Rectal smooth muscle tissue (tissue), 1 donor: Measurements from ENCODE around the gene PRR11.
"Not testable (repeated sequence)": the region's sequence is repeated elsewhere in the genome, so short reads cannot be mapped to it uniquely, and the experiment has no call there.

Experiments
- H3K27ac ChIP-seq: one replicate; pipeline ENCODE4 v1.7.0; 2013; ENCODE audit warnings: low read depth, low read length, inconsistent platforms
- H3K27me3 ChIP-seq: one replicate; pipeline ENCODE4 v1.7.0; 2013; ENCODE audit warnings: low read length; ENCODE audit not compliant: control insufficient read depth, insufficient read depth
- H3K36me3 ChIP-seq: one replicate; pipeline ENCODE4 v1.7.0; 2013; ENCODE audit warnings: low read length; ENCODE audit not compliant: control insufficient read depth, insufficient read depth
- H3K4me1 ChIP-seq: one replicate; pipeline ENCODE4 v1.7.0; 2013; ENCODE audit warnings: low read length; ENCODE audit not compliant: control insufficient read depth, insufficient read depth
- H3K4me3 ChIP-seq: one replicate; pipeline ENCODE4 v1.7.0; 2013; ENCODE audit warnings: low read length
- H3K9ac ChIP-seq: one replicate; pipeline ENCODE4 v1.7.0; 2013; ENCODE audit warnings: low read length

The PRR11 gene

DNA sequence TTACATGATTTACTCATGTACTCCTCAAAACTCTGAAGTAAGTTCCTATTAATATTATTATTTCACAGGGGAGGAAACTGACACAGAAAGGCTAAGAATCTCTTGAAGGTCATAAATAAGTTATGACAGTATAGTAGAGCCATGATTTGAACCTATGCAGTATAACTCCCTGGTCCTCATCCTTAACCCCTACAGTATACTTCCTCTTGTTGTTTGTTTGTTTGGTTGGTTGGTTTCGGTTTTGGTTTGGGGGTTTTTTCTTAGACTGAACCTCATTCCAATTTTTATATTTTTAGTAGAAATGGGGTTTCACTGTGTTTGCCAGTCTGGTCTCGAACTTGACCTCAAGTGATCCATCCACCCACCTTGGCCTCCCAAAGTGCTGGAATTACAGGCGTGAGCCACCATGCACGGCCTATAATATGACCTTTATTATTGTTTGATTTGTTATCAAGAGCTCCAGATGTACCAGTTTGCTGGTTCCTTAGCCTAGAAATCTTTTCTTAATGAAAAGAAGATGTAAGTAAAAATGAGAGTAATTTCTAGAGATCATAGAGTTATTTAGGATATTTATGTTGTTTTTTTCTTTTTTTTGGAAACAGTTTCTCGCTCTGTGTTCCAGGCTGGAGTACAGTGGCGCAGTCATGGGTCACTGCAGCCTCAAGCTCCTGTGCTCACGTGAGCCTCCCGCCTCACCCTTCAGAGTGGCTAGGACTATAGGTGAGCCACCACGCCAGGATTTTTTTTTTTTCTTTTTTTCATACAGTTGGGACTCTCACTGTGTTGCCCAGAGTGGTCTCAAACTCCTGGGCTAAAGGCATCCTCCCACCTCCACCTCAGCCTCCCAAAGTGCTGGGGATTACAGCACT lies 4.8 kb downstream of the PRR11 start:
- no peaks in the 10 kb centered on the region for H3K27me3 ChIP-seq
- H3K27ac ChIP-seq: no peak overlapping the region
- H3K4me1 ChIP-seq: peaks cover 4% of the 10 kb centered on the region
- no peak overlapping the region for H3K4me3 ChIP-seq
- no peaks in the 10 kb centered on the region for H3K36me3 ChIP-seq
- no peak overlapping the region for H3K9ac ChIP-seq

DNA sequence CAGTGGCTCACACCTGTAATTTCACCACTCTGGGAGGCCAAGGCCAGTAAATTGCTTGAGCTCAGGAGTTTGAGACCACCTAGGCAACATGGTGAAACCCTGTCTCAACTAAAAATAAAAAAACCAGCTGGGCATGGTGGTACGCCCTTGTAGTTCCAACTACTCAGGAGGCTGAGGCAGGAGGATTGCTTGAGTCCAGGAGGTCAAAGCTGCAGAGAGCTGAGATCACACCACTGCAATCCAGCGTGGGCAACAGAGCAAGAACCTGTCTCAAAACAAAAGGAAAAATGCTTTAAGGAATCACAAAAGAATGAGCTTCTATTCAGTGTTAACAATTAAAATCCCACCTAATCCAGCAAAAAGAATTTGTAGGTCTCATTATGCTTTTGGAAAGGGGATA lies 5.9 kb downstream of the PRR11 start:
- no peaks in the 10 kb centered on the region for H3K27me3 ChIP-seq

DNA sequence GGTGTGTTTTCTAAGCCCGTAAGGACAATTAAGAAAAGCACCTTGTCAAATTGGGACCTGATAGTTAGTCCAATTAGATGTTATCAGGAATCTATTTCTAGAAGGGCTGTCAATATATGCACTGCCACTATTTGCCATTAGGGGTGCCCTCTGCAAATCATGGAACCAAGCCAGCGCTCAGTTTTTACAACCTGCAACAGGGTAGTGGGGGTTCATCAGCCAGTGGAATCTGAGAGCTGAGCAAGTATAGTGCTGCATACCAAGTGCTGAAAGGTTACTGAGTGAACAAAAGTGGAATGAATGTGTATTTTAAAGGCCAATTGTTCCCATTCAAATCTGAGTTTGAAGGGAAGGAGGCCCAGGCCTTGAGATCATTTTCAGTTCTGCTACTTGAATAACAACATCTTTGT lies 10.4 kb downstream of the PRR11 start:
- Histone ChIP-seq H3K36me3 (no peaks in the 10 kb centered on the region), H3K4me3 (no peak overlapping the region), H3K27me3 (no peaks in the 10 kb centered on the region), H3K27ac (no peak overlapping the region), H3K4me1 (no peaks in the 10 kb centered on the region), H3K9ac (no peak overlapping the region)

More for the DNA sequence above, 5.9 kb downstream of the PRR11 start:
- no peaks in the 10 kb centered on the region for H3K4me1 ChIP-seq
- no peaks in the 10 kb centered on the region for H3K36me3 ChIP-seq
- no peak overlapping the region for H3K4me3 ChIP-seq
- H3K27ac ChIP-seq: no peak overlapping the region
- H3K9ac ChIP-seq: no peak overlapping the region

DNA sequence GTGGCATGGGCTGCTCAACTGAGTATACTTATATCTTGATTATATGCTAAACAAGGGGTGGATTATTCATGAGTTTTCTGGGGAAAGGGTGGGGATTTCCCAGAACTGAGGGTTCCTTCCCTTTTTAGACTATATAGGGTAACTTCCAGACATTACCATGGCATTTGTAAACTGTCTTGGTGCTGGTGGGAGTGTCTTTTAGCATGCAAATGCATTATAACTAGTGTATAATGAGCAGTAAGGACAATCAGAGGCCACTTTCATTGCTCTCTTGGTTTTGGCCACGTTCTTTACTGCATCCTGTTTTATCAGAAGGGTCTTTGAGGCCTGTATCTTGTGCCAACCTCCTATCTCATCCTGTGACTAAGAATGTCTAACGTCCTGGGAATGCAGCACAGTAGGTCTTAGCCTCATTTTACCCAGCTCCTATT lies 12.0 kb downstream of the PRR11 start:
- Histone ChIP-seq H3K4me1 (no peaks in the 10 kb centered on the region), H3K9ac (no peak overlapping the region), H3K27ac (no peak overlapping the region), H3K27me3 (no peaks in the 10 kb centered on the region), H3K36me3 (no peaks in the 10 kb centered on the region), H3K4me3 (no peak overlapping the region)

DNA sequence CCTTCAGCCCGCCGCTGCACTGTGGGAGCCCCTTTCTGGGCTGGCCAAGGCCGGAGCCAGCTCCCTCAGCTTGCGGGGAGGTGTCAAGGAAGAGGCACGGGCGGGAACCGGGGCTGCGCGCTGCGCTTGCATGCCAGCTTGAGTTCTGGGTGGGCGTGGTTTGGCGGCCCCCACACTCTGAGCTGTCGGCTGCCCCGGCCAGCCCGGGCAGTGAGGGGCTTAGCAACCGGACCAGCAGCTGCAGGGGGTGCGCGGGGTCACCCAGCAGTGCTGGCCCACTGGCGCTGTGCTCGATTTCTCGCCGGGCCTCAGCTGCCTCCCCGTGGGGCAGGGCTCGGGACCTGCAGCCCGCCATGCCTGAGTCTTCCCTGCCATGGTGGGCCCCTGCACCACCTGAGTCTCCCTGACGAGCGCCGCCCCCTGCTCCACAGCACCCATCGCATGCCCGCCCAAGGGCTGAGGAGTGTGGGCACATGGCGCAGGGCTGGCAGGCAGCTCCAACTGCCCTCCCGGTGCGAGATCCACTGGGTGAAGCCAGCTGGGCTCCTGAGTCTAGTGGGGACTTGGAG lies 17.0 kb downstream of the PRR11 start:
- H3K27ac ChIP-seq: no peak overlapping the region
- no peak overlapping the region for H3K4me3 ChIP-seq
- H3K4me1 ChIP-seq: no peaks in the 10 kb centered on the region
- H3K36me3 ChIP-seq: no peaks in the 10 kb centered on the region
- no peaks in the 10 kb centered on the region for H3K27me3 ChIP-seq
- no peak overlapping the region for H3K9ac ChIP-seq

DNA sequence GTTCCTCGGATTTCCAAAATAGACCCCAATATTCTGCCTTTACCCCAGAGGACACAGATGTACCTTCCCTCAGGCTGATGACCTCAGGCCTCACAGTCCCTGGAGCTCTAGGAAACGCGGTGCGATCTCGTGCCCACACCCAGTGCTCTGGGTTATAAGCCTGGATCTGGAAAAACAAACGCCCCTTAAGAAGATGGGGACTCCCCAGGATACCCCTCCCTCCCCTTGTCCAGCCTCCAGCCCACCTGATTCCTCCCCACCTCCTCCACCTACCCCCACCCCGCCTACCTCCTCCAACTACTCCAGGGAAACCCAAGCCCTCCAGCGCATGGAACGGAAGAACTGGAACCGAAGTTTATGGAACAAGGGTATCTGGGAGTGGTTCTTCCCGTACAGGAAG lies 19.1 kb downstream of the PRR11 start:
- H3K9ac ChIP-seq: no peak overlapping the region
- H3K36me3 ChIP-seq: no peaks in the 10 kb centered on the region
- H3K4me3 ChIP-seq: no peak overlapping the region
- H3K27ac ChIP-seq: no peak overlapping the region
- no peaks in the 10 kb centered on the region for H3K27me3 ChIP-seq
- H3K4me1 ChIP-seq: no peaks in the 10 kb centered on the region

DNA sequence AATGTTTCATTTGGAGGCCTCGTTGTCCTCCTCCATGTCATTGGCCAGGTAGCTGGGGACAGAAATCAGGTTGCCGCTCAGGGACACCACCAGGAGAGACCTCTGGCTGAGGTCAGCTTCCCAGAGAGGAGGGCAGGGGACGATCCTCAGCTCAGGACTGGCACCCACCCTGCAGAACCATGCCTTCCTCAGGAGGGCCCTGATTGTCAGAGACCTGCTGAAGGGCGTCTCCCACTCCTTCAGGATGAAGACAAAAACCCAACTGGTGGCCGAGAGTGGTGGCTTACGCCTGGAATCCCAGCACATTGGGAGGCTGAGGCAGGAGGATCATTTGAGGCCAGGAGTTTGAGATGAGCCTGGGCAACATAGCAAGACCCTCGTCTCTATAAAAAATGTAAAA lies 19.5 kb downstream of the PRR11 start:
- Histone ChIP-seq H3K9ac (no peak overlapping the region), H3K4me1 (no peaks in the 10 kb centered on the region), H3K36me3 (no peaks in the 10 kb centered on the region), H3K27ac (no peak overlapping the region), H3K4me3 (no peak overlapping the region), H3K27me3 (no peaks in the 10 kb centered on the region)

DNA sequence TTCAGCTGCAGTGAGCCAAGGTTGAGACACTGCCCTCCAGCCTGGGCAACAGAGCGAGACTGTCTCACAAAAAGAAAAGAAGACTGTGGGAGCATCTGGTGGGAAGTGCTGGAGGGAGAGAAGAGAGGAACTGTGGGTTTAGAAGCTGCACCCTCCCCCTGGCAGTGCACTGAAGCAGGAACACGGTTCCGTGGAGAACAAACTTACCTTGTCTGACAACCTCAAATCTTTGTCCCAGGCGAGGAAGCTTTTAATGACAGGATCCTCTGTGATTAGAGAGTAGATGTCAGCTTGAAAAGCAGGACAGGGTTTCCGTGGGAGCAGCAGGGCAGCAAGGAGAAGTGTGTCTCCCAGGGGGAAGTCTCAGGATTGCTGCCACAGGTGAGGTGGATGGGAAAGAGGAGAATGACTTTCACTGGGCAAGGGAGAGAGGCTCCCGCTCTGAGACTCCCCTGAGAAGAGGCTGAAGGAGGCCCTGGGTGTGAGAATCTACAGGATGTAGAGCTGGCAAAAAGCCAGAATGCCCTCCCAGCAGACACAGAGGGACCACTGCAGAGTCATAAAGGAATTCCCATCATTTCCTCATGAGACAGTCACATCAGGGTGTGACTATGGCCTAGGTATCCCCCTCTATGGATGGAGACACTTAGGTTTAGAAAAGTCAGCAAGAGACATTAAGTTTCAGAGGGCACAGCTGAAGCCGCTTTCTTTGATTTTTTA lies 22.9 kb downstream of the PRR11 start:
- no peaks in the 10 kb centered on the region for H3K4me1 ChIP-seq
- no peak overlapping the region for H3K4me3 ChIP-seq
- no peak overlapping the region for H3K9ac ChIP-seq
- no peaks in the 10 kb centered on the region for H3K36me3 ChIP-seq
- no peak overlapping the region for H3K27ac ChIP-seq
- H3K27me3 ChIP-seq: no peaks in the 10 kb centered on the region

DNA sequence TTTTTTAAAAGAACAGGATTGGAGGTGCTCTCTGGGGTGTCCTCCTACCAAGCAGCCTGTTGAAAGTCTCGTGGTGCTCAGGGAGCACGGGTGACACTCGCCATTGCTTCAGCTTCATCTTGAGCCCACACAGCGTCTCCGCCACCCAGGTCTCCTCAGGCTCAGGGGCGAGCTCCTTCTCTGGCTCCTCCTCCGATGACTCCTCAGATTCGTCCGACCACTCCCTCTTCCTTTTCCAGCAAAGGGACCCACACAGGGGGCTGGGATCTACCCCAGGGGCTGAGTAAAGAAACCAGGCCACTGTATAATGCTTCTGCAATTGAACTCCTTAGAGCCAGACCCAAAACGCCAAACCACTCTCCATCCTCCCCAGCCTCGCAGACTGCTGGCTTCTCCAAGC lies 24.1 kb downstream of the PRR11 start:
- H3K9ac ChIP-seq, H3K4me3 ChIP-seq, H3K4me1 ChIP-seq, H3K36me3 ChIP-seq, H3K27ac ChIP-seq, H3K27me3 ChIP-seq: not testable (repeated sequence)

DNA sequence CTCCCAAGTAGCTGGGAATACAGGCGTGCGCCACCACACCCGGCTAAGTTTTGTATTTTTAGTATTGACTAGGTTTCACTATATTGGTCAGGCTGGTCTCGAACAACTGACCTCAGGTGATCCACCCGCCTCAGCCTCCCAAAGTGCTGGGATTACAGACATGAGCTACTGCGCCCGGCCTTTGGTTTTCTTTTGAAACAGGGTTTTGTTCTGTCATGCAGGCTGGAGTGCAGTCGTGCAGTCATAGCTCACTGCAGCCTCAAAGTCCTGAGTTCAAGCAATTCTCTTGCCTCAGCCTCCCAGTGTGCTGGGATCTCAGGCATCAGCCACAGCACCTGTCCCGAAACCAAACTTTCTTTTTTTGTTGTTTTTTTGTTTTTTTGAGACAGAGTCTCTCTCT lies 25.1 kb downstream of the PRR11 start:
- Histone ChIP-seq H3K27ac (no peak overlapping the region), H3K4me1 (no peaks in the 10 kb centered on the region), H3K27me3 (no peaks in the 10 kb centered on the region), H3K36me3 (no peaks in the 10 kb centered on the region), H3K9ac (no peak overlapping the region), H3K4me3 (no peak overlapping the region)

DNA sequence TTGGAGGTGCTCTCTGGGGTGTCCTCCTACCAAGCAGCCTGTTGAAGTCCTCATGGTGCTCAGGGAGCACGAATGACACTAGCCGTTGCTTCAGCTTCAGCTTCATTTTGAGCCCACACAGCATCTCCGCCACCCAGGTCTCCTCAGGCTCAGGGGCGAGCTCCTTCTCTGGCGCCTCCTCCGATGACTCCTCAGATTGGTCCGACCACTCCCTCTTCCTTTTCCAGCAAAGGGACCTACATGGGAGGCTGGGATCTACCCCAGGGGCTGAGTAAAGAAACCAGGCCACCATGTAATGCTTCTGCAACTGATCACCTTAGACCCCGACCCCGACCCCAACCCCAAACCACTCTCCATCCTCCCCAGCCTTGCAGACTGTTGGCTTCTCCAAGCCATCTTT lies 25.9 kb downstream of the PRR11 start:
- no peaks in the 10 kb centered on the region for H3K36me3 ChIP-seq
- H3K9ac ChIP-seq: no peak overlapping the region
- H3K4me3 ChIP-seq: no peak overlapping the region
- no peaks in the 10 kb centered on the region for H3K4me1 ChIP-seq
- no peak overlapping the region for H3K27ac ChIP-seq
- no peaks in the 10 kb centered on the region for H3K27me3 ChIP-seq

DNA sequence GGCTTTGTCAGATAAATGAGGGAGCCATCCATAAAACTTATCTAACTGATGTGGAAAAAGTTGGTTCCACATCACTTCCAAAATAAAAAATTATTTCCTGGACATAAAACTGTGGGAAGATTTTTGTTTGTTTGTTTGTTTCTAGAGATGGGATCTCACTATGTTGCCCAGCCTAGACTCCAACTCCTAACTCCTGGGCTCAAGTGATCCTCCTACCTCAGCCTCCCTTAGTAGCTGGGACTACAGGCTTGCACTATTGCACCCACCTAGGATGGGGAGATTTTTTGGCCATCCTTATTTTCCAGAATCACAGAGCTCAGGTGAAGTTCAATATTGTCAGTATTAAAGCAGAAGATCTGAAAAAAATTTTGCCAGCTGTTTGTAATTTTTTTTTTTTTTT lies 30.5 kb downstream of the PRR11 start:
- H3K27me3 ChIP-seq: no peaks in the 10 kb centered on the region
- H3K27ac ChIP-seq: no peak overlapping the region
- no peaks in the 10 kb centered on the region for H3K36me3 ChIP-seq
- no peaks in the 10 kb centered on the region for H3K4me1 ChIP-seq
- no peak overlapping the region for H3K4me3 ChIP-seq
- H3K9ac ChIP-seq: no peak overlapping the region
